SK-N-MC (cell line): ENCODE data around the gene DOCK1.

Experiments used
- EZH2 ChIP-seq: fragments of 200-600 bp; sonication (generic); IDR thresholded peaks from one replicate; pipeline ENCODE4 v1.6.1; 2017; ENCODE audit warnings: antibody characterized with exemption
- FOXP2 ChIP-seq: optimal IDR thresholded peaks from 2 replicates; pipeline ENCODE3; 2011; ENCODE audit warnings: mild to moderate bottlenecking, moderate library complexity; ENCODE audit not compliant: insufficient read depth; ENCODE audit errors: extremely low read length, control extremely low read depth
- POLR2AphosphoS5 ChIP-seq: IDR thresholded peaks from 2 replicates; pipeline ENCODE4 v1.6.1; 2012; ENCODE audit warnings: mild to moderate bottlenecking, low read depth, low read length, borderline replicate concordance

GRCh38 chr10:127043301-127043700 lies 138.1 kb downstream of the DOCK1 start:
- no peak for TF ChIP-seq POLR2AphosphoS5
- no peak for TF ChIP-seq EZH2
- TF ChIP-seq FOXP2, result no peak
